AG09319 (cell line): Measurements from ENCODE around the gene FATE1.

ENCODE experiments used
- DNase-seq: peaks from one replicate; pipeline ENCODE4 v3.0.0-alpha.2; 2010; ENCODE audit warnings: low read depth; ENCODE audit errors: extremely low read depth
- TF ChIP-seq, protein P1 (sequence below): IDR thresholded peaks from 2 replicates; pipeline ENCODE4 v1.5.1; 2011; ENCODE audit warnings: low read depth, mild to moderate bottlenecking, inconsistent platforms, low read length, moderate library complexity

Gene FATE1

DNA sequence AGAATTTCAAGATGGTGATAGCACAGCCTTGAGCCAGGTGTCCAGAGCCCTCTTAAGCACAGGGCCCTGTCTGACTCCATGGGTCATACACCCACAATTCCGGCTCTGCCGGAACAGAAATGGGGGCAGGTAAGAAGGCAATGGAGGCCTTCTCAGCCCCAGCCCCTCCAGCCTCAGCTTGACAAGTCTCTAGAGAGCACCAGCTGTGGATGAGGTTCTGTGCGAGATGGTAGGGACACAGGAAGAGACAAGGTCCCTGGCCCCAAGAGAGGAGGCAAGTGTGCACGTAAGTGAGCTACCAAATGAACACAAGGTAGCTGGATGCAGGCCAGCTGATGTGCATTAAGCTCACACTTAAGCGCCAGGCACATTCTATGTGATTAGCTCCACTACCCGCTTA lies 23.0 kb upstream of the FATE1 start:
- no peak for DNase-seq
- TF ChIP-seq, protein P1, sequence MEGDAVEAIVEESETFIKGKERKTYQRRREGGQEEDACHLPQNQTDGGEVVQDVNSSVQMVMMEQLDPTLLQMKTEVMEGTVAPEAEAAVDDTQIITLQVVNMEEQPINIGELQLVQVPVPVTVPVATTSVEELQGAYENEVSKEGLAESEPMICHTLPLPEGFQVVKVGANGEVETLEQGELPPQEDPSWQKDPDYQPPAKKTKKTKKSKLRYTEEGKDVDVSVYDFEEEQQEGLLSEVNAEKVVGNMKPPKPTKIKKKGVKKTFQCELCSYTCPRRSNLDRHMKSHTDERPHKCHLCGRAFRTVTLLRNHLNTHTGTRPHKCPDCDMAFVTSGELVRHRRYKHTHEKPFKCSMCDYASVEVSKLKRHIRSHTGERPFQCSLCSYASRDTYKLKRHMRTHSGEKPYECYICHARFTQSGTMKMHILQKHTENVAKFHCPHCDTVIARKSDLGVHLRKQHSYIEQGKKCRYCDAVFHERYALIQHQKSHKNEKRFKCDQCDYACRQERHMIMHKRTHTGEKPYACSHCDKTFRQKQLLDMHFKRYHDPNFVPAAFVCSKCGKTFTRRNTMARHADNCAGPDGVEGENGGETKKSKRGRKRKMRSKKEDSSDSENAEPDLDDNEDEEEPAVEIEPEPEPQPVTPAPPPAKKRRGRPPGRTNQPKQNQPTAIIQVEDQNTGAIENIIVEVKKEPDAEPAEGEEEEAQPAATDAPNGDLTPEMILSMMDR = no peak

DNA sequence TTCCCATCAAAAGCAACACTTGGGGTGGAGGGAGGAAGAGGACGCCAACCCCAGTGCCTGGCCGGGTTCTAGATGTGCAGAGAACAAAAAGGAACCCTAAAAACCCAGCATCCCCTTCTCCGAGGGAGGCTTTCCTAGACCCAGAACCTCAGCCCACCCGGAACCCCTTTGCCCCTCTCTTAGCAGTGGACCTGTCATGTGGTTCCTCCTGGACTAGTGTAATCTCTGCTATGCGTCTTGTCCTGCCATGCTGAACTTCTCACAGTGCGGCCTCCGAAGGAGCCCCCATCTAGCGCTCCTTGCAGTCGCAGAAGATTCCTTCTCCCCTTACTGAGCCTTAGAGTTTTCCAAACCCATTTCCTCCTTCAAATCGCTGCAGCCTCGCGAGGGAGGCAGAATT lies 21.7 kb upstream of the FATE1 start:
- no peak for DNase-seq
- TF ChIP-seq, protein P1 = no peak

DNA sequence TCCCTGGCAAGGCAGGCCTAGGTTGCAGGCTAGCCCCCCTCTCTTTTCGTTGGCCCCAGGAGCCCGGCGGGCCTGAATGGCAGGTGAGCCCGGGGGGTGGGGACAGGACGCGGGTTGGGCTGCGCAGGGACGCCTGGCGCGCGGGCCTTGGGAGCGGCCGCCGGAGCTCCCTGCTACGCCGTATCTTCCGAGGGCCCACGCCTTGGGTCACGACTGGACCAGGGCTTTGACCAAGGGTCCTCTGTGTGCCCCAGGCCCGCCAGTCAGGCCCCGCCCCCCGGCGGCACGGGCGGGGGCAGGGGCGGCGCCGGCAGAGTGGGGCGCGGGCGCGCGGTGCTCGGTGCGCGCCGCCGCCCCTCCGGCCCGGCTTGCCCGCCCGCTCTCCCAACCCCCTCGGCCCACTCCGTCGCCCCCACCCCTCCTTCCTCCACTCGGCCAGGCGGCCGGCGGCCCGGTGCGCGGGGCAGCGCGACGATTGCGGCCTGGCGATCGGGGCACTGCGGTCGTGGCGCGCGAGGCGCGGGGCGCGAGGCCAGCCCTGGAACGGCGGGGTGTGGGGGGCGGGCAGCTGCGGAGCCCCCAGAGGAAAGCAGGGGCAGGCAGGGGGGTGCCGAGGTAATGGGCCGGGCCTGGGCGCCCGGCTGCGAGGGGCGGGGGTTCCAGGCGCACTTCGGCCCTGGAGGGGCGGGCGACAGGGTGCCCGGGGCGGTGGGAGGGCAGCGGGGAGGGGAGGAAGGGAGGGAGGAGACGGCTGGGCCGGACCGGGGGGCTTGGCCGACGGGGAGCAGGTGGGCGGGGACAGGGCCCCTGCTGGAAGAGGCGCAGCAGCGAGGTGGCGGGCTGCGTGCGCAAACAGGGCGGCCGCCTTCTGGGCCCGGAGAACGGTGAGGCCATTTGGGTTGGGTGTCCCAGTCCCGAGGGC lies 20.9 kb upstream of the FATE1 start, which contains the start of gene PRRG3:
TSS of gene PRRG3 (plus strand) at position 798 of the 922 bp plus-strand sequence. CDS start 3,357 bp downstream, outside the sequence.
- TF ChIP-seq, protein P1 = no peak
- no peak for DNase-seq

DNA sequence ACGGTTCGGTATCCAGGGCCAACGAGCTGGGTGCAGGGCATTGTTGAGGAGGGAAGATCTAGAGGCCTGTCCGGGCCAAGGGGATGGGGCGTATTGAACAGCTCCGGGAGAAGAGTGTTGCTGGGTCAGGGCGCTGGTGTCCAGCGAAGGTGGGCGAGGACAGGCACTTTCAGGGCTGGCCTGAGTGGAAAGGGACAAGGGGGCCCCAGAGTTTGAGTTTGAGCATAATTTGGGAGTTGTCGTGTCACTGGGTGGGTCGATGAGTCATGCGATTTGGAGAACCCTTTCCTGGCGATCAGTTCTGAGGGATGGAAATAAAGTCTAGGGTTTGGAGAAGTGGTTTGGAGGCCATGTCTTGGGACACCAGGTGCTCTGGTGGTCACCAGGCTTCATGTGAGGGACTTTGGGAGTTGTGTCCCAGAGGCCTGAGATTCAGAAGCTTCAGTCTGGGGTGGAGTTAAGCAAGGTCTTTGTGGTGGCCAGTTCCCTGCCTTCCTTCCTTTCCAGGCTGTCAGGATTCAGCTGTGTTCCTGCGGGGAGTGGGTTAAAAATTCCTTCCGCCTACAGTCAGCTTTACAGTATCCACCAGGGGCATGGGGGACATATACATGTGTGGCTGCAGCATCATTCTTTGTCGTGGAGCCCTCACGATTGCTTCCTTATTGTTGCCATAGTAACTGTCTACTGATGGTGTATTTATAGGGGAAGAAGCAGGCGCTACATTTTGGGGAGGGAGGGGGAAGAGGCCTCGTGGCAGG lies 20.1 kb upstream of the FATE1 start:
- DNase-seq = no peak
- TF ChIP-seq, protein P1 = no peak

DNA sequence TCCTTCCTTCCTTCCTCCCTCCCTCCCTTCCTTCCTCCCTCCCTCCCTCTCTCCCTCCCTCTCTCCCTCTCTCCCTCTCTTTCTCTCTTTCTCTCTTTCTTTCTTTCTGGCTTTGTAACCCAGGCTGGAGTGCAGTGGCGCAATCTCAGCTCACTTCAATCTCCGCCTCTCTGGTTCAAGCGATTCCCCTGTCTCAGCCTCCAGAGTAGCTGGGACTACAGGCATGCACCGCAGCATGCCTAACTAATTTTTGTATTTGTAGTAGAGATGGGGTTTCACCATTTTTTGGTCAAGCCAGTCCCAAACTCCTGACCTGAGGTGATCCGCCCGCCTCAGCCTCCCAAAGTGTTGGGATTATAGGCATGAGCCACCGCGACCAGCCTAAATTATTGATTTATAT lies 18.8 kb upstream of the FATE1 start:
- peak; percentile 12 for DNase-seq

DNA sequence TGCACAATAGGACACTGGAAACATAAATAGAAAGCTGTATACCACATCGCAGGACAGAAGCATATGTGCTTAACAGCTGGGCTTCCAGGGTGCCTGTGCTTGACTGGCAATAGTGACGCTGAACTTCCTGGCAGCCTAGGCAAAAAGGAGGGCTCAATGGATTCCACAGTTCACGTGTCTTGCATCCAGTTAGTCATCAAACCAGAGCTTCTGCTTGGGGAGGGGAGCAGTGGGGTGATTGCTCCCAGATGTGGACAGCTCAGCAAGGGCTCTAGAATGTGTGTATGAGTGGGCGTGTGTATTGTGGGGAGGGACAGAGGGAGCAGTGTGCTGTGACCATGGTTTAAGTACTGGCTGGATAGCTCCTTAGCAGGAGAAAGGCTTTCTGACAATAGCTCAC lies 18.3 kb upstream of the FATE1 start:
- TF ChIP-seq, protein P1 = no peak
- DNase-seq = peak; percentile 89

DNA sequence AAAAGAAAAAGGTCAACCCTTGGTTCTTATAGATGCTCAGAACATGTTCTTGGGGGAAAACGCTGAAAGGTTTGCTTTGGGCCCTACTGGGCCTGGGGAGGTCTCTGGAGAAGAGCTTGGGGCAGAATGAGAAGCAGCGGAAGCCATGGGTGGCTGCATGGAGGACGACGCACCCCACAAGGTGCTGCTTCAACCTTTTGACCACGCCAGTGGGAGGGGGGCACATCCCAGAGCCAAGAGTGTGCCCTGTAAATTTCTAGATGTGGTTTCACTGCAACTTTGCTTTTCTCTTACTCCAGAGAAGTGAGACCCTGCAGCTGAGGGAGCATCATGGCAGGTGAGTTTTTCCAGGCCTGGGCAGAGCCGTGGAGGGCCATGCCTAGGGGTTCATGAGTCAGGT lies 17.4 kb upstream of the FATE1 start:
- TF ChIP-seq, protein P1 = no peak
- DNase-seq = no peak
